Measurements from ENCODE around the gene CD34. TPM values are rescaled to one million over a fixed set of nuclear protein-coding genes. Genes with fewer than 3 reads are reported as not detected.

CD34 gene
- total RNA-seq, 2 experiments from 2014 or later = not detected

DNA sequence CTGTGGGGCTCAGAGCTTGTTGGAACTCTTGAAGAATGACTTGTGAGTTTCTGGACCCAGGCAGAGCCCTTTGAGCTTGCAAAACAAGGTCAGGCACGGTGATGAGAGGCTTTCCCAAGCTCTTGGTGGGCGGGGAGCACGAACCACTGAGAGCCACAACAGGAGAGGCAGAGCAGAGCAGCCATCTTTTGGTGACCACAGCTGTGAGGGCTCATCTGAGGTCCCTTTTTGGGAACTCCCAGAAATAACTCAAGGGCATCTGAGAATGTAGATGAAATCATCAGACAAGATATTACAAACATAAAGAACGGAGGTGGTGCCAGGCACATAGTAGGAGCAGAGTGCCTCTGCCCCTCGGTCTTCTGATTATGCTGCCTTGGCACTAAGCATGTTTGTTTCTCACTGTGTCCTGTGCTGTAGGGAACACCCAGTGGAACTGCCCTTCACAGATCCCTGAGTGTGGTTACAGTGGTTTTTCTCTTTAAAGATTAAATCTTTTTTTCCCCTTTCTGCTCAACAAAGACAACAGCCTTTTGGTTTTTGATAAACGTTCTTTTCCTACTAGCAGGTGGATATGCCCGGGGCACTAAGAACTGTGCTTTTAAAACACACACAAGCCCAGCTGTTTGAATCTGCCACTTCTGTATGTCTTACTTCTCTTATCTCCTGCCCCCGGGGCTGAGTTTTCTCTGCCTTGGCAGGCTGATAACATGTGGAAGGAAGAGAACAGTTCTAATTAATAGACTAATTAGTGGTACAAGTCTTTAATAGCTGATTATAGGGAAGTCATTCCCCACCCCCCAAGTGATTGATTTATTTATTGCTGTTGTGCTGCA, 37.7 kb downstream of the CD34 start:
- Histone ChIP-seq H3K9me3 (ENCODE audit: low read length) (no peaks in the 10 kb centered on the region), H3K4me1 (ENCODE audit: insufficient read depth, low read length, poor library complexity, severe bottlenecking) (peaks cover 29% of the 10 kb centered on the region), H3K4me3 (ENCODE audit: low read depth, low read length, poor library complexity, severe bottlenecking) (no peak overlapping the region), H3K27ac (ENCODE audit: low read depth, low read length, poor library complexity, severe bottlenecking) (no peak overlapping the region), H3K9me2 (ENCODE audit: insufficient read depth, low read length) (no peaks in the 10 kb centered on the region), H4K20me1 (ENCODE audit: insufficient read depth, low read length) (no peaks in the 10 kb centered on the region), H3K36me3 (ENCODE audit: insufficient read depth, low read length) (no peaks in the 10 kb centered on the region), H3K4me2 (ENCODE audit: low read length) (peak overlapping the region; percentile 48; the same call in 1 of the 2 replicates), H3K79me2 (ENCODE audit: insufficient read depth, low read depth, low read length) (no peaks in the 10 kb centered on the region), H2AFZ (ENCODE audit: low read length) (peak overlapping the region; percentile 73)
- TF ChIP-seq, protein P1, sequence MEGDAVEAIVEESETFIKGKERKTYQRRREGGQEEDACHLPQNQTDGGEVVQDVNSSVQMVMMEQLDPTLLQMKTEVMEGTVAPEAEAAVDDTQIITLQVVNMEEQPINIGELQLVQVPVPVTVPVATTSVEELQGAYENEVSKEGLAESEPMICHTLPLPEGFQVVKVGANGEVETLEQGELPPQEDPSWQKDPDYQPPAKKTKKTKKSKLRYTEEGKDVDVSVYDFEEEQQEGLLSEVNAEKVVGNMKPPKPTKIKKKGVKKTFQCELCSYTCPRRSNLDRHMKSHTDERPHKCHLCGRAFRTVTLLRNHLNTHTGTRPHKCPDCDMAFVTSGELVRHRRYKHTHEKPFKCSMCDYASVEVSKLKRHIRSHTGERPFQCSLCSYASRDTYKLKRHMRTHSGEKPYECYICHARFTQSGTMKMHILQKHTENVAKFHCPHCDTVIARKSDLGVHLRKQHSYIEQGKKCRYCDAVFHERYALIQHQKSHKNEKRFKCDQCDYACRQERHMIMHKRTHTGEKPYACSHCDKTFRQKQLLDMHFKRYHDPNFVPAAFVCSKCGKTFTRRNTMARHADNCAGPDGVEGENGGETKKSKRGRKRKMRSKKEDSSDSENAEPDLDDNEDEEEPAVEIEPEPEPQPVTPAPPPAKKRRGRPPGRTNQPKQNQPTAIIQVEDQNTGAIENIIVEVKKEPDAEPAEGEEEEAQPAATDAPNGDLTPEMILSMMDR (conservative IDR thresholded peaks at IDR 0.05; ENCODE audit: low read length) = no peak
- no peak for TF ChIP-seq EZH2phosphoT487 (IDR thresholded peaks at IDR 0.05; ENCODE audit: borderline replicate concordance, low read depth, low read length)
- DNase-seq (ENCODE audit: low spot score) = no peak
- intact Hi-C loops (cut with micrococcal nuclease; ENCODE audit: unreplicated experiment) = no loop called here
- no TSS peak for BruUV-seq (replicated peaks)
- ChIA-PET POLR2A (interaction anchor here (0.8 to 9.5 kb wide), 9 partner anchors 7 to 54 kb away, joined by 3 to 109 read pairs (median 4); no protein-coding TSS in a partner anchor), CTCF (ENCODE audit: unreplicated experiment) (interaction anchor here (0.6 to 2.0 kb wide), 3 partner anchors 11 to 48 kb away, joined by 3 to 9 read pairs (median 3); no protein-coding TSS in a partner anchor)

DNA sequence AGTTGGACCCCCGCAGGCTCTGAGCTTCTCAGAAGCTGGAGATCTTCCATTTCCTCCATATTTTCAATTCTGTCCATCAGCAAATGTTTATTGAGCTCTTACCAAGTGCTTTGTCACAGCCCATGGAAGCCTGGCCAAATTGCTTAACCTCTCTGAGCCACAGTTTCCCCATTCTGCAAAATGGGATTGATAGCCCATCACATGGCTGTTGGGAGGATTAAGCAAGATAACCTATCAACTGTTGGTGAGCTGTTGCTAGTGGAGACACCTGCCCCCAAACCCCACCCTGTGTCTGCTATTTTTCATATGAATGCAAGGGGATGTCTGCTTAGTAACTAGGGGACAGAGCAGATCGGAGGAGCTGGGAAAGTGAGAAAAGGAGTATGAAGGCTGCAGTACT, 38.3 kb downstream of the CD34 start:
- CTCF ChIA-PET (ENCODE audit: unreplicated experiment) = interaction anchor here (1.1 to 2.0 kb wide), 3 partner anchors 12 to 47 kb away, joined by 3 to 9 read pairs (median 3); no protein-coding TSS in a partner anchor
- no peaks in the 10 kb centered on the region for H3K36me3 ChIP-seq (ENCODE audit: insufficient read depth, low read length)
- H3K79me2 ChIP-seq (ENCODE audit: insufficient read depth, low read depth, low read length) = no peaks in the 10 kb centered on the region
- H3K4me3 ChIP-seq (ENCODE audit: low read depth, low read length, poor library complexity, severe bottlenecking) = no peak overlapping the region
- peak overlapping the region; percentile 48 for H3K4me2 ChIP-seq (ENCODE audit: low read length)
- no peaks in the 10 kb centered on the region for H3K9me2 ChIP-seq (ENCODE audit: insufficient read depth, low read length)
- peaks cover 34% of the 10 kb centered on the region for H3K4me1 ChIP-seq (ENCODE audit: insufficient read depth, low read length, poor library complexity, severe bottlenecking)
- TF ChIP-seq EZH2phosphoT487 (IDR thresholded peaks at IDR 0.05; ENCODE audit: borderline replicate concordance, low read depth, low read length) = no peak
- TF ChIP-seq, protein P1 (conservative IDR thresholded peaks at IDR 0.05; ENCODE audit: low read length) = no peak
- H3K27ac ChIP-seq (ENCODE audit: low read depth, low read length, poor library complexity, severe bottlenecking) = no peak overlapping the region
- no peak for DNase-seq (ENCODE audit: low spot score)
- H3K9me3 ChIP-seq (ENCODE audit: low read length) = no peaks in the 10 kb centered on the region
- no peaks in the 10 kb centered on the region for H4K20me1 ChIP-seq (ENCODE audit: insufficient read depth, low read length)
- peak overlapping the region; percentile 73 for H2AFZ ChIP-seq (ENCODE audit: low read length)
- intact Hi-C loops (cut with micrococcal nuclease; ENCODE audit: unreplicated experiment) = no loop called here
- POLR2A ChIA-PET = interaction anchor here (0.9 to 9.5 kb wide), 11 partner anchors 8 to 63 kb away, joined by 3 to 109 read pairs (median 4); no protein-coding TSS in a partner anchor
- no TSS peak for BruUV-seq (replicated peaks)
